CD4-positive, alpha-beta T cell treated with Interleukin-15 for 1 hour (primary cell): ENCODE results near the gene AURKAIP1.
A peak's percentile ranks its signal among the peaks of the same experiment; 100 is the strongest.
"Not testable (repeated sequence)": the region's sequence is repeated elsewhere in the genome, so short reads cannot be mapped to it uniquely, and the experiment has no call there.

Source experiments
- DNase-seq: peaks from one replicate; pipeline ENCODE4 v3.0.0-alpha.2; 2020

Gene AURKAIP1

DNA sequence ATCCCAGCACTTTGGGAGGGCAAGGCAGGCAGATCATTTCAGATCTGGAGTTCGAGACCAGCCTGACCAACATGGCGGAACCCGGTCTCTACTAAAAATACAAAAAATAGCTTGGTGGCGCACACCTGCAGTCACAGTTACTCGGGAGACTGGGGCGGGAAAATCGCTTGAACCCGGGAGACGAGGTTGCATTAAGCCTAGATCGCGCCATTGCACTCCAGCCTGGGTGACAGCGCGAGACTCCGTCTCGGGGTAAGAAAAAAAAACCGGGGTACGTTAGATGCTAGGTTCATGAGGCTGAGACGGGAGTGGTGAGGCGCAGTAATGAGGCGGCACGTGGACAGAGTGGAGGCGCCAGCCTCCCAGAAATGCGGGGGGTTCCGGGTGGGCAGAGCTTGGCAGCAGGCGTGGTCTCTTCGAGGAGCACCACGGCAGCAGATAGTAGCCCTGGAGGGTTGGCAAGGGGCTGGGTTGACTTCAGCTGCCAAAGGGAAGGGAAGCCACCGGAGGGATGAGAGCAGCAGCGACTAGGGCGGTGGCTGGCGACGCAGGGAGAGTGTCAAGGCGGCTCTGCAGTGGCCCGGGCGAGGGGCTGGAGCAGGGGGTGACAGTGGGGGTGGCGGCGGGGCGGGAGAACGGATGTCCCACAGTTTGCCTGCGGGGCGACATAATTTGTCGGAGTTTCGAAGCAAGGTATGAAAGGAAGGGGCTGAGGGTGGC is 31.3 kb upstream of the AURKAIP1 start:
- DNase-seq, result no peak

- DNase-seq, result no peak
Observed at GRCh38 chr1:1403653-1404052, 28.6 kb upstream of the AURKAIP1 start.

- DNase-seq, result not testable (repeated sequence)
Observed at GRCh38 chr1:1402901-1403392, 27.9 kb upstream of the AURKAIP1 start.

DNA sequence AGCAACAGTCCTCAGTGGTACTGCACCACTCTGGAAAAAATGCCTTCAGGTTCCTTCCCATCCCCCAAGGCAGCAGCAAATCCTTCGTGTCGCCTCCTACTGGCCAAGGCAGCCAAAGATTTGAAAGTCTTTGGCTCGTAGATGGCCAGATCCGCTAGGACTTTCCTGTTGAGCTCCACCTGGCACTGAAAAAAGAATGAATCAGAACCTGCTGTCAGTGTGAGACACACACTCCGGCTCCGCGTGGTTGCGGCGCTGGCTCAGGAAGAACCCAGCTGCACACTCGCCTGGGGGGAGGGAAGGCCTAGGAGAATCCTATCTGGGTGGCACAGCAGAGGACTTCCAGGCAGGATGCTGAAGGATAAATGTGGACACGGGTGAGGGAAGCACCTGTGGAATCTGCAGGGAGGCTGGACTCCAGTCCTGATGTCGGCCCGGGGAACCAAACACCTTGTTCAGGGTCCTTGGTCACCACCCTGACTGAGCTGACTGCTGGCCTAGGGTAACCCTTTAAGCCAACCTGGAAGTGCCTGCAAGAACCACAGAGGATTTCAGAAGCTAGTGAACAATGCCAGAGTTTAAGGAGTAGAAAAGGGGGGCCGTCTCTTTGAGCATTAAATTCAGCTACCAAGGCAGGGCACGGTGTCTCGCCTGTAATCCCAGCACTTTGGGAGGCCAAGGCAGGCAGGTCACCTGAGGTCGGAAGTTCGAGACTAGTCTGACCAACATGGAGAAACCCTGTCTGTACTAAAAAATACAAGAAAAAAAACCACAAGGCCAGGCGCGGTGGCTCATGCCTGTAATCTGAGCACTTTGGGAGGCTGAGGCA is 27.3 kb upstream of the AURKAIP1 start:
- DNase-seq, result no peak

GRCh38 chr1:1401457-1402010 is 26.5 kb upstream of the AURKAIP1 start:
- DNase-seq, result no peak

DNA sequence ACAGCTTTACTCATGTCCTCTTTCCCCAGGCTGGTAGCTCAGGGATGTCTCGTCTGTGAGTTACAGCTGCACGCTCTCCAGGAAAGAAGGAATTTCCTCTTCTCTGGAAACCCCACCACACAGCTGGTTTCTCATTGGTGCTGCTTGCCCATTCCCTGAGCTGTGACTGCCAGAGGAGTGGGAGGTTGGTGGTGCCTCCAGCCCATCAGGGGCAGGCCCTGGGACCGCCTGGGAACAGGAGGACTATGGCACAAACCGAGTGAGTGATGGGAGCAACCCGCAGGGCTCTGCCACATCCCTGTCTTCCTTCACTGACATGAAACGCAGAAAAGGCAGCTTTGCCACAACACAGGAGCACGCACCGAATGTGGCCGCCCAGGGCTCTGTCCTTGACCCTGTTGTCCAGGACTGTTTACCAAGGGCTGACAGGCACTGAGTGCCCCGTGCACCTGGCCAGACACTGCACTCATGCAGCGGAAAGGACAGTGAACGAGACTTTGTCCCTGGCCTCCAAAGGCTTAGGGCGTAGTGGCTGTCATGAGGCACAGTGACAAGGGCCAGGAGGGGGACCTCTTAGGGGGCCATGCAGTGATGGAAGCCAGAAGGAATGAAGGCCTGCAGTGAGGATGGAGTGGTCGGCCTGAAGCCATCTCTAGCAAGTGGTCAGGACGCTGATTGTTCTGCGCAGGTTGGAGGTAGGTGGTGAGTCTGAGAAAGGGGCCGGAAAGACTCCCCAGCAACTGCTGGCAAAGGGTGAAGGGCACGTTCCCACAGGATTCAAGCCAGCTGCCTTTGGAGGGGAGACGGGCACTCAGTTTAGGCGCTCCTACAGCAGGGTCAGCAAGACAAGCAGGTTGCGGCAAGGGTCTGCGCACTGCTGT is 25.8 kb upstream of the AURKAIP1 start:
- DNase-seq, result no peak

GRCh38 chr1:1399872-1400575 is 25.0 kb upstream of the AURKAIP1 start:
- no peak for DNase-seq

GRCh38 chr1:1399187-1399871 is 24.3 kb upstream of the AURKAIP1 start, which contains the start of gene CCNL2:
CCNL2 (minus strand) TSS chr1:1399335; CDS start chr1:1399306, 29 bp downstream.
- DNase-seq, result peak; percentile 98

DNA sequence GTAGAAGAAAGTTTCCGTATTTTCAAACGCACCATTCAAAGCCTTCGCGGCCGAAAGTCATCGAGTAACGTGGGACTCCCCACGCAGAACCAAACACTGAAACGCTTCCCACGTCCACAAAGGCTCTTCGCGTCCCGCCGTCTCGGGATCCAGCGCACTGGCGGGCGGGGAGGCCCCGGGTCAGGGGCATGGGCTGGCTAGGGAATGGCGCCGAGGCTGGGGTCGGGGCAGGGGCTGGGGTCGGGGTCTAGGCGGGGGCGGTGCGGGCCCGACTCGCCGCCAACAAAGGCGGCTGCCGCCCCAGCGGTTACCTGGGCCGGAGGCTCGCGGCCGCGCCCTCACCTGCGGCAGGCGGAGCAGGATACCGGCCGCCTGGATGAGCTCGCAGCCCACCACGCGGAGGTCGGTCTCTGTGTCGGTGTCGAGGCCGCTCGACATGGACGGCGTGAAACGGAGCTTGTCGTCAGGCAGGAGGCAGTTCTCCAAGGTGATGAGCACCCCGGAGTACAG is 23.7 kb upstream of the AURKAIP1 start:
- DNase-seq, result no peak

DNA sequence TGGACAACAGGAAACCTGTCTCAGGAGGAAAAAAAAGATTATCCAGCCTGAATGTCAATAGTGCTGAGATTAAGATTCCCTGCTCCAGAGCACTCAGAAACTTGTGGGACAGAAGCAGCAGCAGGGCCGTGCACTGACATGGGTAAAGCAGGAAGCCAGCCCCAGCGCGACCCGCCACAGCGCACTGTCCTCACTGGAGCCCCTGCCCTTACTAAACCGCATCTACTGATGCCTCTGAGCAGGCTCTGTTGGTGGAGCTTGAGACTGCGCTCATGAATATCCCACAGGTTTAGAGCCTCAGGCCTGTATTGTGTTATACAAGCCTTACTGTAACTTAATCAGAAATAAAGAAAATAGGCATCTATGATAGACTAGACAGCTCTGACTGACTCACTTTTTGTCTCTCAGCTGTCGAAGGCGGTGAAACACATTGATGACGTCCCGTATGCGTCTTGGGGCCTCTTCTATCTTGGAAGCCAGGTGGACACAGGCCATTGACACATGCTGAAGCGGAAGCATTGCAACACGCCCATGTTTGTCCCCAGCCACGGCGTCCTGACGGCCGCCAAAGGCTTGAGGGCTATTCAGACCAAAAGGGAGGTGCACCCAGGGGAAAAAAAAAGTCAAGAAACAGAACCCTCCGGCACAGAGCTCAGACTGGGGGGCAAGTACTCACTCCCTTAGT is 23.0 kb upstream of the AURKAIP1 start:
- no peak for DNase-seq

- DNase-seq, result no peak
Observed at GRCh38 chr1:1395166-1395565, 20.2 kb upstream of the AURKAIP1 start.

DNA sequence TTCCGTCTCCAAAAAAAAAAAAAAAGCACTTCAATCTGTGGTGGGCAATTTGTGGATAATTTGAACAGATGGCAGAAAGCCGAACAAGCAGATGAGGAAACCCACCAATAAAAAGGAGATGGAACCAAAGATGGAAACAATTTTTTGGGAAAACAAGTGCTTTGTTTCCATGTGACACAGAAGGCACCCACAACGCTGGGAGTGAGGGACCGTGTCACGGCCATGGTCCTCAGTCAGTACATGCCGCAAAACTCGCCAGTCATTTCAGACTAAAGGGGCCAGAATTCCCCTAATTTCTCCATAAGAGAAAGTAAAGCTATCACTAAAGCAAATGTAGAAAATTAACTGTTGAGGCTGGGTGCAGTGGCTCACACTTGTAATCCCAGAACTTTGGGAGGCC is 19.1 kb upstream of the AURKAIP1 start:
- DNase-seq, result no peak

DNA sequence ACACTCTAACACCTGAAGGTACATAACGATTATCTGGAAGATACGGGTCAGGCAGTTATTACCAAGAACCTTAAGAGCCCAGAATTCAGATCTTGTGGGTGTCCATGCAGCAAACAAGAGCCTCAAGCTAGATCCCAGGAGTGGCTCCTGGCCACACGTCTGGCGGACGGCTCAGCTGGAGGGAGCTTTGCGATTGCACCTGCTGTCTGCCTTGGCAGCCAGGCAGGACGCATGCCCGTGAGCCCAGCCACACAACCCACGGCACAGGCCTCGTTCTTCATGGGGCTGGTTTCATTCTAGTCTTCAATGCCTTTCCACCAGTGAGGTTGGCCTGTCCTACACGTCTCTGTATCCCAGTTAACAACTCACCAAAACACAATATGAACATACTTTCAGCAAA is 18.4 kb upstream of the AURKAIP1 start:
- DNase-seq, result no peak

DNA sequence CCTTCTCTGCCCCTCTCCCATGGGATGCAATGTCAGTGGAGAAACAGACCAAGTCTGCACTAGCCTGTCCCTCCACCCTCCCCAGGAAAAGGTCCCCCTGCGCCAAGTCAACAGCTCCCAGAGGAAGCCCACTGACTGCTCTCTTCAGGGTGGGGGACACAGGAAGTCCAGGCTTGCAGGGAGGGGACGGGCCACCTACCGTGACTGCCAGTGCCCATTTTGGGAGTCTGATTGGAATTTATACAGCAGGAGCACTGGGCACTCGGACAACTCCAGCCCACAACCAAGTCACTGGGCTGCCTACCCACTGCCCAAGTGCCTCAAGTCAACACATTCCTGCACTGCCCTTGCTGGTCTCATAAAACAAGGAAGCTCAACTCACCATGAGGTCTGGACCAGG is 18.0 kb upstream of the AURKAIP1 start:
- no peak for DNase-seq

DNA sequence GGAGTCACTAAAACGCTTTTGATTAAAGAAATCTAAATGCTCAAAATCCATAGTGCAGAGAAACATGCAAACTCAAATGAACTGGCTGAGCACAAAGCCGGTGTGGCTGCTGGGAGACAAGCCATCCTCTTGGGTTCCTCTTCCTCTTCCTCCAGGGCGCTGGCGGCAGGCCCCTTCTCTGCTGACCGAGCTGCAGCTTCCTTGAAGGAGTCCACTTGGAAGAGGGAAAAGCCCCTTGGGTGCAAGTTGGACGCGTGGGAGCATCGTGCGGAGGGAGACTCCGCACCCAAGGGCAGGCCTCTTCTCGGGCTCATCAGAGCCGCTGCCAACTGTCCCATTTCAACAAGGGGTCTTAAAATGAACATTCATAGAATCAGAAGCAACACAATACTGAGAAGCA is 16.2 kb upstream of the AURKAIP1 start:
- DNase-seq, result no peak

- DNase-seq, result no peak
Observed at GRCh38 chr1:1390675-1391074, 15.7 kb upstream of the AURKAIP1 start.

- DNase-seq, result no peak
Observed at GRCh38 chr1:1388078-1388472, 13.1 kb upstream of the AURKAIP1 start.

DNA sequence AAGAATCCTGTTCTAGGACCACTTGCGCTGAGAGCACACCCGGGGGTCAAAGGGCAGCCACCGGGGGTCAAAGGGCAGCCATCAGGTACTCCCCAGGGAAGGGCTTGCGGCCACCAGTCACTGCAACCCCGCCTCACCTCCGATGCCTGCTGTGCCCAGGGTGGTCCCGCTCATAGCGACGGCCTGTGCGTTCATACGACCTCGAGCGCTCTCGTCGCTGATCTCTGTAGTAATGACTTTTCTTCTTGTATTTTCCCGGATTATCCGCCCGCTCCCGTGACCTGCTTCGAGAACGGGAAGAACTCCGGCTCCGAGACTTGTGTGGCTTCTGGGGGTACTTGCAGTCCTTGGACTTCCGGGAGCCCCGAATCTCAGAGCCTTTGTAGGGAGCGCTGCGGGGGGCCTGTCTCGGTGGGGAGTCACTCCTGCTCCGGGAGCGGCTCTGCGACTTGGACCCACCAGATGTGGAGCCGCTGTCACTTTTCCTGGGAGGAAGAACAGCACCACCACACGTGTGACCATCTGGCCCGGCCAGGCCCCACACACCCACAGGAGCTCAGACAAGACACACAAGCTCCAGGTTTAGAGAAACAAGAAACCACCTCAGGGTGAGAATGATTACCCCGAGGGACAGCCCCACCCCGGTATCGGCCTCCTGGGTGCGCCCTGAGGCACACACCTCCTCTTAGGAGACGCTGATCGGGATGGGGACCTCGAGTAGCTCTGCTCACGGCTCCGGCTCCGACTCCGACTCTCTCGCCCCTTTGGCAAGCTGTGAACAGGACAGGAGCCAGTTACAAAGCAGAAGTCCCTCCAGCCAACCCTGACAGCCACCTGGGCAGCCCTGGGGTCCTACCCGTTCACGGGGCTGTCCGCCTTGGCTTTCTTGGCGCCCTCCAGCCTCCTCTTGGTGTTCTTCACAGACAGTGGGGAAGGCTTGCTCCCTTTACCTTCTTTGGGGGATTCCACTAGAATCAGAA is 12.4 kb upstream of the AURKAIP1 start:
- DNase-seq, result no peak

GRCh38 chr1:1385931-1386330 is 10.9 kb upstream of the AURKAIP1 start:
- no peak for DNase-seq
